LNCaP clone FGC (cell line): Measurements from ENCODE around the gene SELE.

Source experiments
- DNase-seq: peaks from one replicate; pipeline ENCODE4 v3.0.0-alpha.2; 2011; ENCODE audit warnings: low read depth
- H3K4me3 ChIP-seq: 2 replicates; pipeline ENCODE4 v1.5.1; 2011; ENCODE audit warnings: mild to moderate bottlenecking, low read depth, low read length, control low read depth
- CTCF ChIP-seq: IDR thresholded peaks from 2 replicates; pipeline ENCODE4 v1.5.1; 2012; ENCODE audit warnings: mild to moderate bottlenecking; ENCODE audit not compliant: control insufficient read depth, insufficient read depth; ENCODE audit errors: extremely low read depth

The SELE gene

DNA sequence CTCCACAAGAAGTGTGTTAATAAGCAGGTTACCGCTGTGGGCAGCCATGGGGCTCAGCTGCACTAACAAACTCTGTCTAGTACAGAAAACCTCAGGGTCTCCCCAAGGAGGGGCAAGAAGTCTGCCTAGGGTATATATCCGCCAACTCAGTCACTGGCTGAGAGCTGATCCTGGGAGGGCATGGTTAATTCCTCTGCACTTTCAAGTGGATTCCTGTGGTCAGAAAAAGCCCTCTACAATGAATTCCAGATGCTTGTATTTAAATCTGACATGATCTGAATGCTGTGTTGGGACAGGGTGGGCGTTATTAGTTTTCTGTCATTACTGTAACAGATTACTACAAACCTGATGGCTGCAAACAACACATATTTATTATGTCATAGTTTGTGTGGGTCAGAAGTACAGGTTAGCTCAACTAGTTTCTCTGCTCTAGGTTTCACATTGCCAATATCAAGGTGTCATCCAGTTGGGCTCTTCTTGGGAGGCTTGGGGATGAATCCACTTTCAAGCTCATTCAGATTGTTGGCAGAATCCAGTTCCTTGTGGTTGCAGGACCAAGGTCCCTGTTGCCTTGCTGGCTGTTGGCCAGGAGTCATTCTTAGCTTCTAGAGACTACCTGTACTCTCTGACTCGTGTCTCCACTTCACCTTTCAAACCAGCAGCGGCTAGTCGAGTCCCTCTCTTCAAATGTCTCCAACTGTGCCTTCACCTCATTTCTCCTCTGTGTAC lies 8.0 kb upstream of the SELE start:
- no peak for DNase-seq
- H3K4me3 ChIP-seq, result no peak overlapping the region
- no peak for TF ChIP-seq CTCF

- DNase-seq, result no peak
- TF ChIP-seq CTCF, result no peak
Observed at GRCh38 chr1:169739980-169740379, 6.1 kb upstream of the SELE start.

GRCh38 chr1:169731446-169731845 lies 2.4 kb downstream of the SELE start:
- H3K4me3 ChIP-seq, result no peak overlapping the region
- DNase-seq, result no peak
- TF ChIP-seq CTCF, result no peak

More at GRCh38 chr1:169739980-169740379, 6.1 kb upstream of the SELE start:
- no peak overlapping the region for H3K4me3 ChIP-seq

- H3K4me3 ChIP-seq, result no peak overlapping the region
- TF ChIP-seq CTCF, result no peak
- no peak for DNase-seq
Observed at GRCh38 chr1:169729991-169730390, 3.9 kb downstream of the SELE start.

DNA sequence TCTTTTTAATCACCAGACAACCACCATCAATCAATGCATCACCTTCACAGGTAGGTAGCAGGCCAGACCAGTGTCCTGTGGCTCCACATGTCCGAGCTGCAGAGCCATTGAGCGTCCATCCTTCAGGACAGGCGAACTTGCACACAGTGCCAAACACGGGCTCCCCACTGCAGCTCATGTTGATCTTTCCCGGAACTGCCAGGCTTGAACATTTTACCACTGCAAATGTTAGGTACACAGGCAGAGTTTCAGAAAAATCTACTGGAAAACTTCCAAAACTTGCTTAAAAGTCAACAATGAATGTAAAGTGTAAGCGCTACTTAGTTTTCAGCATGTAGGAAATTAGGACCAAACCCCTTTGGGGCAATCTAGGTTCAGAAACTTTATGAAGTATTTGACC lies 6.6 kb downstream of the SELE start:
- no peak for TF ChIP-seq CTCF
- peak; percentile 35 for DNase-seq

DNA sequence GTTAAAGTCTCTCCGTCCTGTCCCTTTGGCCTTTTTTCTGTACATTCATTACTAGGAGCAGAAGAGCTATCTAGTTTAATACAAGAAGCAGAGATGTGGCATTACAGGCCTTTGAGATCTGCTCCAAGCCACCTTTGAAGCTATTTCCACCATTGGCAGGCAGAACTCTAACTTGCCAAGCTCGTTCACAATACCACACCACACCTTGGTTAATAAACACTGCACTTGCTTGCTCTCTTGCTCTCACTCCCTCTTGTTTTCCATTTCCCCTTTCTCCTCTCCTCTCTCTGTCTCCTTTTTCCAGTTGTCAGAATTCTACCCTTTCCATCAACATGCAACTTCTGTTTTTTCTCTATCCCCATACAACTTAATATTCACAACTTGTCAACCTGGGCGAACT lies 7.0 kb downstream of the SELE start:
- no peak for DNase-seq

More for the DNA sequence above, 6.6 kb downstream of the SELE start:
- no peak overlapping the region for H3K4me3 ChIP-seq

More for the DNA sequence above, 7.0 kb downstream of the SELE start:
- no peak overlapping the region for H3K4me3 ChIP-seq
- TF ChIP-seq CTCF, result no peak
